ENCODE data around the gene EHMT1.

The EHMT1 gene

DNA sequence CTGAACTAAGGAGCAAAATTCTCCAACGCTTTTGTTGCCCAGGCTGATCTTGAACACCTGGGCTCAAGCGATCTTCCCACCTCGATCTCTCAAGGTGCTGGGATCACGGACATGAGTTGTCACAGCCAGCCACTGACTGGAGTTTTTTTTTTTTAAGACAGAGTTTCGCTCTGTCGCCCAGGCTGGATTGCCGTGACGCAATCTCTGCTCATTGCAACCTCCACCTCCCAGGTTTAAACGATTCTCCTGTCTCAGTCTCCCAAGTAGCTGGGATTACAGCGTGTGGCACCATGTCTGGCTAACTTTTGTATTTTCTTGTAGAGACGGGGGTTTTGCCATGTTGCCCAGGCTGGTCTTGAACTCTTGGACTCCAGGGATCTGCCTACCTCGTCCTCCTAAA, 58.2 kb downstream of the EHMT1 start:
- no peak for DNase-seq

DNA sequence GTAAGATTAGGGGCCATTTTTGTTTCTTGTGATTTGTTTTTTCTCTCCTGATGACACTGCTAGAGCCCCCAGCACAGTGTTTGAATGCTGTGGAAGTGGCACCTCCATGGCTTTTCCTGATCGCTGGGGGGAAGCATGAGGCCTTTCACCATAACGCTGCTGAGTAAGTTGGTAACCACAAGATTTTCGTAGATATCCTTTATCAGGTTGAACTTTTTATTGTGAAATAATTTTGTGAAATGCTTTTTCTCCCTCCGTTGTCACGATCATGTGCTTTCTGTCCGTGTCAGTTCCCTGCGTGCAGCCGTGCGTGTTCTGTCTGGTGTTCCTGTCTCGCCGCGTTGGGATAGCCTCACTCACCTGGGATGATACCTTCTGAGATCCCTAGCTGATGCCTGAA, 59.4 kb downstream of the EHMT1 start:
- DNase-seq, result no peak

DNA sequence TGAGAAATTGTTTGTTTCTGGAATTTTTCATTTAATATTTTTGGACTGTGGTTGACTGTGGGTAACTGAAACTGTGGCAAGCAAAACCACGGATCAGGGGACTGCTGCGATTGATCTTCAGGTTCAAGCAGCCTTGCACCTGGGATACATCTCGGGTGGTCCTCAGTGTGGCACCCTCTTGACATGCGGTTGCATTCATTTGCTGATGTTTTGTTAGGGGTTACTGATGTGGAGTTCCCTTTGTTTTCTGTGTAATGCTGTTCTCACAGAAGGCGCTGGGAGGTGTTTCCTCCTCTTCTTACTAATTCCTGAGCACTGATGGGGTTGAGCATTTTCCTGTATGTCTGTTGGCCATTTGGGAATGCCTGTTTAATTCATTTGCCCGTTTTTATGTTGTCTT, 60.4 kb downstream of the EHMT1 start:
- DNase-seq, result no peak

DNA sequence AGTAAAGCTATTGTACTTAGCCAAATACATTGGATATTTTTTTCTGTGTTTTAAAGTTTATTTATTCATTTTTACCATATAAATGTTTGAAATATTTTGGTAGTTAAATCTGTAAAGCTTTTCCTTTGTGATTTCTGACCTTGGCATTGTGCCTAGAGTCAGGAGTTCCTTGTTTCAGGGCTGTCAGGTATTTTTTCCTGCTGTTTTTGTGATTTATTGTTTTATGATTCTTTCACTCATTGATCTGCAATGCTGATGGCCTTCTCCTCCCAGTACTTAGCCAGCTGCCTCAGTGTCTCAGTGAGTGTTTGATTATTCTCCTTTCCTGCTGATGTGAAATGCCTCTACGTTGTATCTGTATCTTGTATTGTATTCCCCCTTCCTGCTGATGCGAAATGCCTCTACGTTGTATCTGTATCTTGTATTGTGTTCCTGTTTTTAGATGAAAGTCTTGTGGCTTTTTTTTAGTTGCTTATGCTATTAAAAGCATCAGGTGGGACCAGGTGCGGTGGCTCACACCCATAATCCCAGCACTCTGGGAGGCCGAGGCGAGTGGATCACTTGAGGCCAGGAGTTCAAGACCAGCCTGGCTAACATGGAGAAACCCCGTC, 61.0 kb downstream of the EHMT1 start:
- DNase-seq, result no peak

DNA sequence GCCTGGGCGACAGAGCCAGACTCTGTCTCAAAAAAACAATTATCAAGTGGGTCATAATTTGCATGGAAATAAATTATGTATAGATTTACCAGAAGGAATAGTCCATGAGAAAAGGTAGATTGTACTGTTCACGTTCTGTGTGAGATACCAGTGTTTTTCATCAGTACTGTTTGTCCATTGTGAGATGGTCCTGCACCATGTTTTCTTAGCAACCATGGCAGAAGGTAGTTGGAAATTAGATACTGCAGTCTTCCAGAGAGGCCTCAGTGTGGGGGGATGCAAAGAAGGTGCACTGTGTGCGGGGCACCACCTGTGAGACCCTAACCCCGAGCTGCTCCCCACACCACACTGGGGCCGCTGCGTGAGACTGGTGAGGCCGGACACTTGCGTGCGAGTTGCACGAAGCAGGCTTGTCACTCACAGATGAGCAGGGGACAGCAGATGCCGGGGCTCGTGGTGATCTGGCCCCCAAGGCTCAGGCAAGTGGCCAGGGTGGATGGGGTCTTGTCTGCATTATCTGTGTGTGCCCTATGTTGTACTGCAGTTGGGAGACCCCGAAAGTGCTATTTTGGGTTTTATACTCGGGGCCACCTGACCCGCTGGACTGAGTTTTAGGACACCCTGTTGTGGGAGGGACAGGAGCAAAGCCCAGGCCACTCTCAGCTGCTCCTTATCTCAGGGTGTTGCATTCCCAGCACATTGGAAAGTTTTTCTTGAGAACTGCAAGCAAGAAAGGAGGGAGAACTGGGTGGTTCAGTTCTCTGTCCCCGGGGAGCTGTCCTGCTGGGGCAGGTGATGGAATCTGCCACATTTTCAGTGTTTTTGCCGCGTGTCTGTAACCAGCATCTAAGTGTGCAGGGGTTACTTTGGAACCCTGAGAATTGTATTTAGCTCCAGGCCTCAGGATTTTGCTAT, 61.9 kb downstream of the EHMT1 start:
- DNase-seq, result no peak

DNA sequence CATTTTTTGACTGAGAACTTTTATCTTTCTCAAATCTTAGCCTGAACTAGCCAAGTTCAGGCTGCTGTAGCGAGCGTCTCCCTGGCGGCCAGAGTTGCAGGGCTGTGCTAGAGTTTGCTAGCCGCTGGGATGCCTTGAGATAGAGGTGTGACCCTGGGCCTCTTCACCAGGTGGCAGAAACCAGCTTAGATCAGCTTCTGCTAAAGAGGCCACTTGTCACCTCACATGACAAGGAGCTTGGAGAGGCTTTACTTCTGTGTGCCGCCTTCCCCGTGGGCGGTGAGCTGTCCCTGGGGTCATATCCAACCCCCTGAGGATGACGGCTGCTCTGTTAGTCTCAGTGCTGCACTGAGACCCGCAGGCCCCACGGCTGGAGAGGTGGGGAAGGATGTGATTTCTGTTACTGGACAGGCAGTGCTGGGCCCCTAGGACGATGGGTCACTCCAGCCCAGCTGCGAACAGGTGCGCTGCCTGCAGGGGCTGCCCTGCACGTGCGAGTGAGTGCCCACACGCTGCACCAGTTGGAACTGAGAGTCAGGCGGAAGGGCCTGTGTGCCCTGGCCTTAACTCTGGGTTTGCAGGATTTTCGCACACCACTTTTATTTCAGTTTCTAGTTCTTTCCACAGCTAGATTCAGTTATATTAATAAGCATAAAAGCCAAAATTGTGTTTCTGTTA, 63.8 kb downstream of the EHMT1 start:
- DNase-seq, result no peak

DNA sequence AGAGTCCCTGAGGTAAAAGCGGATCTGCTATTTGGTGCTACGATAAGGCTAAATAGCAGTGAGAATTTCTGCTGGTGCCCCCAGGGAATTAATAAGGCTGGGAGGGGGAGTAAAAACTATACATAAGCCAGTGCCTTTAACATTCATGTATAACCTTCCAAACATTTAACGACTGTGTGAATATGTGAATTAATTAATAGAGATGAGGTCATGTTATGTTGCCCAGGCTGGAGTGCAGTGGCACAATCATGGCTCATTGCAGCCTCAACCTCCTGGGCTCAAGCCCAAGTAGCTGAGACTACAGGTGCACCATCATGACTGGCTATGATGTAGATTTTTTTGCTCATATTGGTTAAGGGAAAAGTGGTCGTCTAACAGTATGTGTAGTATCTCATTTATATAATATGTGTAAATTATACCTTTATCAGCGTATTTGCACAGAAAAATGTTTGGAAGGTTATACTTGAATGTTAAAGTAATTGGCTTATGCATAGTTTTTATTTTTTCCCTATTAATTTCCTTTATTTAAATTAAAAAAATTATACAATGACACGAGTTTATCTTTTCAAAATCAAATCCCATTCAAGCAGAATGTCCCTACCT, 64.6 kb downstream of the EHMT1 start:
- no peak for DNase-seq

DNA sequence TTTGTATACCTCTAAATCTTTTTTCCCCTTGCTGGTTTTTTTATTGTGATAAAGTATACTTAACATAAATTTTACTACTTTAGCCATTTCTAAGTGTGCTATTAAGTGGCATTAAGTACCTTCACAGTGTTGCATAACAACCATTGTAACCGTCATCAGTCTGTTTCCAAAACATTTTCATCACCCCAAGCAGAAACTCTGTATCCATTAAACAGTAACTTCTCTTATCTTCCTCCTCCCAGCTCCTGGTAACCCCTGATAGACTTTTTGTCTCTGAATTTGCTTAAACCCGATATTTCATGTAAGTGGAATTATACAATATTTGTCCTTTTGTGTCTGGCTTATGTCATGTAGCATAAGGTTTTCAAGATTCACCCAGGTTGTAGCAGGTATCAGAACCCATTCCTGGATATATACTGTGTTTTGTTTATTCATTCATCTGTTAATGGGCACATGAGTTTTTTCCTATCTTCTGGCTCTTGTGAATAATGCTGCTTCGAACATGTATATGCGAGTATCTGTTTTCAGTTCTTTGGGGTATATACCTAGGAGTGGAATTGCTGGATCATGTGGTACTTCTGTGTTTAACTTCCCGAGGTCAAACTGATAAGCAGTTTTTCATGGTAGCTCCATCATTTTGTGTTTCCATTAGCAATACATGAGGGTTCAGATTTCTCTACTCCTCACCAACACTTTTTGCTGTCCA, 66.4 kb downstream of the EHMT1 start:
- DNase-seq, result no peak

DNA sequence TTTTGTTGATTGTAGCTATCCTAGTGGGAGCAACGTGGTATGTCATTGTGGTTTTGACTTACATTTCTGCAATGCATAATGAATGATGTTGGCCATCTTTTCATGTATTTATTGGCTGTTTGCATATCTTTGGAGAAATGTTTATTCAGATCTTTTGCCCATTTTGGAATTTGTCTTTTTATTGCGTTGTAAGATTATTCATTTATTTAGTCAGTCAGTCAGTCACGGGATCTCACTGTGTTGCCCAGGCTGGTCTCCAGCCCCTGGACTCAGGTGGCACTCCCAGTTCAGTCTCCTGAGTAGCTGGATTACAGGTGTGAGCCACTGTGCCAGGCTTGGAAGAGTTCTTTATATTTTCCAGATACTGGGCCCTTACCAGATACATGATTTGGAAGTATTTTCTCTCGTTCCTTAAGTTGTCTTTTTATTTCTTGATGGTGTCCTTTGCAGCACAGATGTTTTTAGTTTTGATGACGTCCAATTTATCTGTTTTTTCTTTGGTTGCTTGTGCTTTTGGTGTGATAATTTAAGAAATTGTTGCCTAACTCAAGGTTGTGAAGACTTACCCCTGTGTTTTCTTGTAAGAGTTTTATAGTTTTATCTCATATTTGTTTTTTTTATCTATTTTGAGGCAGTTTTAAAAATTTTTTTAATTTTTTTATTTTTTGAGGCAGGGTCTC, 67.1 kb downstream of the EHMT1 start:
- DNase-seq, result no peak

DNA sequence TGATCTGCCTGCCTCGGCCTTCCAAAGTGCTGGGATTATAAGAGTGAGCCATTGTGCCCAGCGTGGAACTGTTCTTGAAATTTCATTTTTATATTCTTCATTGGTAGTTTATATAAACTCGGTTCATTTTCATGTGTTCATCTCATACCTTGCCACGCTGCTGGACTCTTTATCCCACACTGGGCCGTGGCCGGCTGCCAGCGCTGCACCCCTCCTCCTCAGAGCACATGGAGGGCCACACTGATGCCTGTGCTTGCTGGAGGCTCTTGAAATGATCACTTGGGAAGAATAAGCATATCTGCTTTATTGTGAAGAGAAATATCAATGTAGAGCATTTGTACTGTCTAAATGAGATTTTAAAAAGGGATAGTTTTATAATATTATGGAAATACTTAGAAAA, 69.5 kb downstream of the EHMT1 start:
- no peak for DNase-seq

DNA sequence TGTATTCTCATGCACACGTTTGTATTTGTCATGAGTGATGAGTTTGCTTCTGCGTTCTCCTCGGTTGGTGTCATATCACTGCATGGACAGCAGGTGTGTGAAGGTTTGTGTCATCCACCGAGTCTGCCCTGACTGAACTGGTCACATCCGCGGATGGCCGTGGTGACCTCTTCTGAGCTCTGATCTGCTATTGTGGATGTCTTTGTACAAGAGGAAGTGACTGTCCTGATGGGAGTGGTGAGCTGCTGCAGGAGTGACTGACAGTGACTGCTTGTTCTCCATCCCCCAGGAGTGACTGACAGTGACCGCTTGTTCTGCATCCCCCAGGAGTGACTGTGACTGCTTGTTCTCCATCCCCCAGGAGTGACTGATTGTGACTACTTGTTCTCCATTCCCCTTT, 69.9 kb downstream of the EHMT1 start:
- no peak for DNase-seq

DNA sequence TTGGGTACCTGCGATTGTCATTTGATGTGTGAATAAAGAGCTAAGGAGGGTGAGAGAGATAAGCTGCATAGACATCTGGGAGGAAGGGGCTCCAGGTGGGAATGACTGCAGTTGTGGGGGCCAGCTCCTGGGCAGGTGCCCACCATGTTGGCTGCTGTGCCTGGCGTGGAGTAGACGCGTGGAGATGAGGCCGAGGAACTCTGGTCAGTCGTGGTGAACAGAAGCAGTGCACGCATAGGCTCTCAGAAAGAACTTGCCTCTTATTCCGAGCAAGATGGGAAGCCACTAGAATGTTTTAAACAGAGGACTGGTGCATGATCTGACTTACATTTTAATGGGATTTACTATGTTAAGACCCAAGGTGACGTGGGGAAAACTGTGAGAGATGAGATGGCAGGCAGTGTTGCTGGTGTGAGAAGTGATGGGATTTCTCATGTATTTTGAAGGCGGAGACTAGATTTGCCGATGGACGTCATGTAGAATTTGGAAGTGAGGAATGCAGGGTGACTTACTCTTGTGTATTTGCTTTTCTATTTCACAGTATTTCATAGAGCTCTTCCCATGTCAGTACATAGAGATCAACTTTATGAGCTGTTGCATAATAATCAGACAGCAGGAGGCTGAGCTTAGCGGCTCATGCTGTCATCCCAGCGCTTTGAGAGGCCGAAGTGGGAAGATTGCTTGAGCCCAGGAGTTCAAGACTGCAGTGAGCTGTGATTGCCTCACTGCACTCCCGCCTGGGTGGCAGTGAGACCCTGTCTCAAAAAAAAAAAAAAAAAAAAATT, 71.1 kb downstream of the EHMT1 start:
- no peak for DNase-seq

DNA sequence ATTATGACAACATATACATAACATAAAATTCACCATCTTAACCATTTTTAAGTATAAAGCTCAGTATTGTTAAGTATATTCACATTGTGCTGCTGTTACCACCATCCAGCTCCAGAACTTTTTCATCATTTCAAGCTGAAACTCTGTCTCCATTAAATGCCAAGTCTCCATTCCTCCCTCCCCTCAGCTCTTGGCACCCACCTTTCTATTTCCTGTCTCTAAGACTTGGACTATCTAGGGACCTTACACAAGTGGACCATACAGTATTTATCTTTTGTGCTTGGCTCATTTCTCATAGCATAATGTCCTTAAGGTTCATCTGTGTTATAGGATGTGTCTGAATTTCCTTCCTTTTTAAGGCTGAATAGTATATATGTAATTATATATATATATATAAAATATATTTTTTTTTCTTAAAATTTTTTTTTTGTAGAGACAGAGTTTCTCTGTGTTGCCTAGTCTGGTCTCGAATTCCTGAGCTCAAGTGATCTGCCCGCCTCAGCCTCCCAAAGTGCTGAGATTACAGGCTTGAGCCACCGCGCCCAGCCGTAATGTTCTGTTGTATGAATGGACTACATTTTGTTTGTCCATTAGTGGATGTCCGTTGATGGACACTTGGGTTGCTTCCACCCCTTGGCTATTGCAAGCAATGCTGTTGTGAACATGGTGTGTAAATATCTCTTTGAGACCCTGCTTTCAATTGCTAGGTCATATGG, 72.3 kb downstream of the EHMT1 start:
- no peak for DNase-seq

DNA sequence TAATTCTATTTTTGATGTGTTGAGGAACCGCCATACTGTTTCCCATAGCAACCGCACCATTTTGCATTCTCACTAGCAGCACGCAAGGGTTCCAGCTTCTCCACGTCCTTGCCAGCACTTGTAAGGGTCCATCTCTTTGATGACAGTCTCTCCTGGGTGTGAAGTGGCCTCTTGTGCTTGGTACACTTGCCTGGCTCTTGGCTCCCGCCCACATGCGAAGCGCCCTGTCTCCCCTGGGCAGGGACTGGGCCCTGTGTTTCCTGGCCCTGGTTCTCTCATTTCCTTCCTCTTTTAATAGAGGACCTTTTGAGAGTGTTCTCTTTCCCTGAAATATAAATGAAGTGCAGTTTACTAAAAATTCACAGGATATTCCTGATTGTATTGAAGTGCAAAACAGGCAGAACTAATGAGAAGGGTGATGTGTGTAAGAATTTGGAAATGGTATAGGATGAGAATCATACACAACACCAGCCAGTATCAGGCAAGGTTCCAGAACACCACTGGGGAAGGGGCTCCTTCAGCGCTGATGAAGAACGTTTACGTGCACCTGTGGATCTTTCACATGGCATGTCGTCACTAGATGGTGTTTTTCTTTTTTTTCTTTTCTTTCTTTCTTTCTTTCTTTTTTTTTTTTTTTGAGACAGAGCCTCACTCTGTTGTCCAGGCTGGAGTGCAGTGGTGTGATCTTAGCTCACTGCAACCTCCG, 73.0 kb downstream of the EHMT1 start:
- DNase-seq, result no peak

DNA sequence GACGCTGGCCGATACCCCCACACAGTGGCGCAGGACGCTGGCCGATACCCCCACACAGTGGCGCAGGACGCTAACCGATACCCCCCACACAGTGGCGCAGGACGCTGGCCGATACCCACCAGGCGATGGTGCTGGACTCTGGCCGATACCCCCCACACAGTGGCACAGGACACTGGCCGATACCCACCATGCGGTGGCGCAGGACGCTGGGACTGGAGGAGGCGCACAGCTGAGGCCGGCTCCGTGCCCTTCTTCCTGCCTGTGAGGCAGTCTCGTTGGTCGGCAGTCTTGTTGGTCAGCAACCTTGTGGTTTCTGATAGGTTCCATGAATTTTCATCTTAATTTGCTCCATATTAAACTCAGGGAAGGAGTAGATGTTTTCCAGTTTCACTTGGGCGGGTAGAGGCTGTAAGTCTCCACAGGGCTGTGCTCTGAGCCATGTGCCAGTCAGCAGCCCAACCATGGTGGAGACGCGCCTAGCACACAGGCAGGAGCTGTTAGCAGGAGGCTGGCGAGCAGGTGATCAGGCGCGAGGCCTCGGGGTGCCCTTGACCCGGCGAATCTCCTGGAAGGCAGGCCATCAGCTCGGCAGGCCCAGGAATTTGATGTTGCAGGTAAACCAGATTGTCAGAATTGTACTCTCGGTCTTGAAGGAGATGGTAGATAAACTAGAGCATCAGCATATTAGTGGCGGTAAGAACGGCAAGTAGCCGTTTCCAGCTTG, 75.6 kb downstream of the EHMT1 start:
- DNase-seq, result no peak

DNA sequence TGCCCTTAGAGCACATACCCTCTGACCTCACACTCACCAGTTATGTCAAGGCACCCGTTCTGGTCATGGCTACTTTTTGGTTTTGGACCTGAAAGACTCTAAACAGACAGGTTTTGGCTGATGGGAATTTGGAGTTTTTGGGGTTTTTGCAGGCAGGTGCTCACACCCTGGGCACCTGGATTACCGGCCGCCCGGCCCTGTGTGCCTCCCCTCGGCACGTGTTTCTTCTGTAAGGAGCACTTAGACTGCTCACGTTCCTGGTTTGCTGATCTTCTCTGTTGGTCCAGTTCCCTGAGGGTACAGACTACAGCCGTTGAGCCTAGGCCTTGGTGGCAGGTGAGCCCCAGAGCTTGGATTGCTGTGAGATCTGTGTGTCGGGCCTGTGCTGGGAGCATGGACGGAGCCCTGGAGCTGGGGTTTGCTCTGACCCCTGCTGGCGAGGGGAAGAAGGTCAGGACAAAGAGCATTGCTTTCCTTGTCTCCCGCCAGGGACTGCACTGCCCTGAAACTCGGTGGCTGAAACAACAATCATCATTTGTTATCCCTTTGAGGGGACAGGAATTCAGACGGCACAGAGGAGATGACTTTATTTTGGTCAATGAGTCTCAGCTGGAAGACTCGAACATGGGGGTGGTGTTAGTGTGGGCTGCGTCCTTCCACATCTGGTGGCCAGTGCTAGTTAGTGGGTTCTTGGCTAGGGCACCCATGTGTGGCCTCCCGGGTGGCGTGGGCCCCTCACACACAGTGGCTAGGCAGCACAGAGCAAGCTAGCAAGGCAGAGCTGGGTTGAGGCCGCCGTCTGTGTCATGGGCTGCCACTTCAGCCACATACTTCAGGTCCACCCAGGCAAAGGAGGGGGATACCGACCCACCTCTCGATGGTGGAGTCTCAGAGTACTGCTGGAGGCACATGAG, 76.4 kb downstream of the EHMT1 start:
- no peak for DNase-seq

DNA sequence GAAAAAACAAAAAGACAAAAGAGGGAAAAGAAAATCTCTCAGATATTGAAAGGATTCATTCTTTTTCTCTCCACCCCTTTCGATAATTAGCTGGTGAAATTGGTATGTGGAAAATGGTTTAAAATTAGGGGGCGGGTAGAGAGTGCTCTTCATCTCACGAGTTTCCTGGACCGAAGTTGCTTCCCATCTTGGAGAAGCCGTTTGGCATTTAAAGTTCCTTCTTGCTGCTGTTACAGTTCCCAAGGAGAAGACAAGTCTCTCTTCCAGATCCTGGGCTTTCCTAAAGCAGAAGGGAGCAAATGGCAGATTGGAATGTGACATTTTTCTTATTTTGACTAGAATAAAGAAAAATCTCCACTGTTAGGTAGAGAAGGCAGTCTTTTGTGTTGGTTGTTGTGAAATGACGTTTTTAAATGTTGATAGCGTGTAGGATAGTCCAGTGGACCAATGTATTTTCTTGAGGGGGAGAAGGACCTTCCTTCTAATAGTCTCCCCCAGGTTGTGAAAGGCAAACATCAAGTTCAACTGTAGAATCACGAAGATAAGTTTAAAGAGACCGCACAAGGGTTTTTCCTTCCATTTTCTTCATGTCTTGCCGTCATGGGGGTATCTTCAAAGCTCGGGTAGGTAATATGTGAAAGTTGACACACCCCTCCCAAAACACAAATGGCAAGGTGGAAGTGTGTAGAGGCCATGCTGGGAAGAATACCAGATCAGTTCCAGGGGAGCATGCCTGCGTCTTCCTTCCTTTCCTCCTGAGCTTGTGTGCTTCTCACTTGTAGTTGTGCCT, 77.5 kb downstream of the EHMT1 start:
- DNase-seq, result no peak
